Measurements from ENCODE around the gene ARRB1. TPM values are rescaled to one million over a fixed set of nuclear protein-coding genes. Genes with fewer than 3 reads are reported as not detected.

ARRB1 gene
- polyA plus RNA-seq, 1 experiment, result 36.9 TPM

GRCh38 chr11:75303544-75304224 is 47.8 kb downstream of the ARRB1 start:
- CTCF ChIA-PET, result interaction anchor here (0.8 kb wide), 1 partner anchor 80 kb away, joined by 3 read pairs; no protein-coding TSS in a partner anchor
- no peak for TF ChIP-seq CTCF (IDR thresholded peaks at IDR 0.05; ENCODE audit: low read depth, low read length)
- H3K27ac ChIP-seq (ENCODE audit: low read depth, low read length), result no peak overlapping the region
- H3K9me3 ChIP-seq (ENCODE audit: control insufficient read depth, insufficient read depth, low read length), result no peaks in the 10 kb centered on the region
- no peak for DNase-seq (ENCODE audit: low read depth, low spot score)
- no peaks in the 10 kb centered on the region for H3K27me3 ChIP-seq (ENCODE audit: control insufficient read depth, insufficient read depth, low read length)
- POLR2A ChIA-PET, result no interaction called here
- no peak overlapping the region for H3K4me3 ChIP-seq (ENCODE audit: low read depth, low read length)

DNA sequence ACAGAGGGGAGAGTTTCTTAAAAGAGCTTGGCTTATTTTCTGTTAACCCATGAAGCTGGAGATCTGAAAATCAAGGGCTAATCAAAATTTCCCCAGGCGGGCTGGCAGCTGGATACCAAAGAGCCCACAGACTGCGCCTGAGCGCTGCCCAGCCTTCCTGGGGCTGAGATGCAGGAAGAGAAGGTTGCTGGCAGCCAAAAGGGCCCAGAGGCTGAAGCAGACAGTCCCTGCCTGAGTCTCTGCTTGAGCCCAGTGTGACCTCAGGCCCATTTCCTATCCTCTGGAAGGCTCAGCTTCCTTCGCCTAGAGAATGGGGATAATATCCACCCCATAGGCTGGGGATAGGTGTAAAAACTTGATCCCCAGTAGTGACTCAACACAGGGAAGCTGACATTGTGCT is 49.1 kb downstream of the ARRB1 start:
- DNase-seq (ENCODE audit: low read depth, low spot score), result no peak
- H3K27me3 ChIP-seq (ENCODE audit: control insufficient read depth, insufficient read depth, low read length), result no peaks in the 10 kb centered on the region
- TF ChIP-seq CTCF (IDR thresholded peaks at IDR 0.05; ENCODE audit: low read depth, low read length), result no peak
- CTCF ChIA-PET, result no interaction called here
- H3K9me3 ChIP-seq (ENCODE audit: control insufficient read depth, insufficient read depth, low read length), result no peaks in the 10 kb centered on the region
- no peak overlapping the region for H3K4me3 ChIP-seq (ENCODE audit: low read depth, low read length)
- POLR2A ChIA-PET, result no interaction called here
- H3K27ac ChIP-seq (ENCODE audit: low read depth, low read length), result no peak overlapping the region

- H3K27me3 ChIP-seq (ENCODE audit: control insufficient read depth, insufficient read depth, low read length), result no peaks in the 10 kb centered on the region
- no peak overlapping the region for H3K27ac ChIP-seq (ENCODE audit: low read depth, low read length)
- no peak for DNase-seq (ENCODE audit: low read depth, low spot score)
- ChIA-PET POLR2A (no interaction called here), CTCF (no interaction called here)
- H3K4me3 ChIP-seq (ENCODE audit: low read depth, low read length), result no peak overlapping the region
- no peak for TF ChIP-seq CTCF (IDR thresholded peaks at IDR 0.05; ENCODE audit: low read depth, low read length)
- no peaks in the 10 kb centered on the region for H3K9me3 ChIP-seq (ENCODE audit: control insufficient read depth, insufficient read depth, low read length)
Measured at GRCh38 chr11:75301601-75302345, 49.7 kb downstream of the ARRB1 start.

- POLR2A ChIA-PET, result no interaction called here
- no peak for DNase-seq (ENCODE audit: low read depth, low spot score)
- H3K4me3 ChIP-seq (ENCODE audit: low read depth, low read length), result no peak overlapping the region
- H3K9me3 ChIP-seq (ENCODE audit: control insufficient read depth, insufficient read depth, low read length), result no peaks in the 10 kb centered on the region
- CTCF ChIA-PET, result no interaction called here
- no peak for TF ChIP-seq CTCF (IDR thresholded peaks at IDR 0.05; ENCODE audit: low read depth, low read length)
- H3K27me3 ChIP-seq (ENCODE audit: control insufficient read depth, insufficient read depth, low read length), result no peaks in the 10 kb centered on the region
- no peak overlapping the region for H3K27ac ChIP-seq (ENCODE audit: low read depth, low read length)
Measured at GRCh38 chr11:75301131-75301530, 50.3 kb downstream of the ARRB1 start.

DNA sequence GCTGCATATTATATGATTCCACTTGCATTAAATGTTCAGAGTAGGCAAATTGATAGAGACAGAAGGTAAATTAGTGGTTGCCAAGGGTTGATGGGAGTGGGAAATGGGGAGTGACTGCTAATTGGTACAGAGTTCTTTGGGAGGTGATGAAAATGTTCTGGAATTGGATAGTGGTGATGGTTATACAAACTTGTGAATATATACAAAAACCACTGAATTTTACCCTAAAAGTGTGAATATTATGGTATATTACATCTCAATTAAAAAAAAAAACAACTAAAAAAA is 52.5 kb downstream of the ARRB1 start:
- H3K27me3 ChIP-seq (ENCODE audit: control insufficient read depth, insufficient read depth, low read length), result no peaks in the 10 kb centered on the region
- H3K27ac ChIP-seq (ENCODE audit: low read depth, low read length), result no peak overlapping the region
- CTCF ChIA-PET, result no interaction called here
- H3K9me3 ChIP-seq (ENCODE audit: control insufficient read depth, insufficient read depth, low read length), result no peaks in the 10 kb centered on the region
- no peak for TF ChIP-seq CTCF (IDR thresholded peaks at IDR 0.05; ENCODE audit: low read depth, low read length)
- POLR2A ChIA-PET, result no interaction called here
- no peak overlapping the region for H3K4me3 ChIP-seq (ENCODE audit: low read depth, low read length)
- DNase-seq (ENCODE audit: low read depth, low spot score), result no peak

Measured in AG04450 (cell line).